Midbrain (tissue), 1 donor: ENCODE results near the gene METRN.
"Not testable (repeated sequence)": the region's sequence is repeated elsewhere in the genome, so short reads cannot be mapped to it uniquely, and the experiment has no call there.

Experiments
- DNase-seq: peaks from one replicate; lab custom pipeline; 2025; lab: John Stamatoyannopoulos, UW

The METRN gene

GRCh38 chr16:691242-691641, 23.7 kb upstream of the METRN start:
- not testable (repeated sequence) for DNase-seq

GRCh38 chr16:692356-693108, 22.4 kb upstream of the METRN start:
- no peak for DNase-seq

GRCh38 chr16:693364-693763, 21.6 kb upstream of the METRN start:
- no peak for DNase-seq

- no peak for DNase-seq
These were observed 21.2 kb upstream of the METRN start for GRCh38 chr16:693766-694165.

GRCh38 chr16:694187-694862, 20.6 kb upstream of the METRN start:
- DNase-seq = no peak

- no peak for DNase-seq
These were observed 20.0 kb upstream of the METRN start for GRCh38 chr16:694863-695354.

GRCh38 chr16:695355-696089, 19.4 kb upstream of the METRN start:
- no peak for DNase-seq

- no peak for DNase-seq
These were observed 15.8 kb upstream of the METRN start for GRCh38 chr16:698911-699671.

- no peak for DNase-seq
These were observed 14.0 kb upstream of the METRN start for GRCh38 chr16:700684-701584.

GRCh38 chr16:702341-702740, 12.6 kb upstream of the METRN start:
- no peak for DNase-seq

- DNase-seq = no peak
These were observed 11.5 kb upstream of the METRN start for GRCh38 chr16:703406-703805.

GRCh38 chr16:704047-704446, 10.9 kb upstream of the METRN start:
- no peak for DNase-seq

- DNase-seq = no peak
These were observed 10.2 kb upstream of the METRN start for GRCh38 chr16:704552-705380.

- peak; percentile 74 for DNase-seq
These were observed 9.3 kb upstream of the METRN start, which contains the start of gene FBXL16 for GRCh38 chr16:705431-706188. Gene FBXL16 (minus strand): TSS chr16:705801. CDS start chr16:697405, 8,396 bp downstream.

GRCh38 chr16:706189-707061, 8.5 kb upstream of the METRN start:
- DNase-seq = no peak

GRCh38 chr16:707062-707538, 7.8 kb upstream of the METRN start:
- DNase-seq = no peak

- no peak for DNase-seq
These were observed 6.9 kb upstream of the METRN start for GRCh38 chr16:708019-708418.

- DNase-seq = no peak
These were observed 6.0 kb upstream of the METRN start for GRCh38 chr16:708959-709358.
